K562 (cell line): ENCODE measurements around the gene TMEM247.

Experiments
- NEUROD1 ChIP-seq: fragments of 150-350 bp; IDR thresholded peaks from 2 replicates; pipeline ENCODE4 v1.6.1; 2014; ENCODE audit warnings: borderline replicate concordance, low read length, low read depth; ENCODE audit not compliant: partially characterized antibody
- TF ChIP-seq, protein P1 (sequence below): sonication (generic); formaldehyde crosslinking; IDR thresholded peaks from 2 replicates; pipeline ENCODE4 v1.8.1; 2023; ENCODE audit warnings: missing genetic modification reagents, mild to moderate bottlenecking, borderline replicate concordance

DNA sequence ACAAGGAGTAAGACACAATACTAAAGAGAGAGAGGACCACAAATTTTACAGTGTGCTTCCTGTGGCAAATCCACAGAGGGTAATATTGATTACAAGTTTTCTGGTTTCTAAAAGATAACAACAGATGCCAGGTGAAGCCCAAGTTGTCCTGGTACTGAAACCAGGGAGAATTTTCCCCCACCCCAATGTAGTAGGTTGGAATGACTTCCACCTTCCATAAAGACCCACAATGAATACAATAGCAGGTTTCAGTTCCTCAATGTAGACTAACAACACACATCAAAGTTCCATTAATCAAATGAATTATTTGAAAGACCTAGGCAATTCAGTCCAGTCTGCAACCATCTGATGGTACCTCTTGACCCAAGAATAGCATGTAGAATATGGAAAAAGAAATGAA, 44.0 kb upstream of the TMEM247 start:
- TF ChIP-seq NEUROD1 = no peak
- TF ChIP-seq, protein P1, sequence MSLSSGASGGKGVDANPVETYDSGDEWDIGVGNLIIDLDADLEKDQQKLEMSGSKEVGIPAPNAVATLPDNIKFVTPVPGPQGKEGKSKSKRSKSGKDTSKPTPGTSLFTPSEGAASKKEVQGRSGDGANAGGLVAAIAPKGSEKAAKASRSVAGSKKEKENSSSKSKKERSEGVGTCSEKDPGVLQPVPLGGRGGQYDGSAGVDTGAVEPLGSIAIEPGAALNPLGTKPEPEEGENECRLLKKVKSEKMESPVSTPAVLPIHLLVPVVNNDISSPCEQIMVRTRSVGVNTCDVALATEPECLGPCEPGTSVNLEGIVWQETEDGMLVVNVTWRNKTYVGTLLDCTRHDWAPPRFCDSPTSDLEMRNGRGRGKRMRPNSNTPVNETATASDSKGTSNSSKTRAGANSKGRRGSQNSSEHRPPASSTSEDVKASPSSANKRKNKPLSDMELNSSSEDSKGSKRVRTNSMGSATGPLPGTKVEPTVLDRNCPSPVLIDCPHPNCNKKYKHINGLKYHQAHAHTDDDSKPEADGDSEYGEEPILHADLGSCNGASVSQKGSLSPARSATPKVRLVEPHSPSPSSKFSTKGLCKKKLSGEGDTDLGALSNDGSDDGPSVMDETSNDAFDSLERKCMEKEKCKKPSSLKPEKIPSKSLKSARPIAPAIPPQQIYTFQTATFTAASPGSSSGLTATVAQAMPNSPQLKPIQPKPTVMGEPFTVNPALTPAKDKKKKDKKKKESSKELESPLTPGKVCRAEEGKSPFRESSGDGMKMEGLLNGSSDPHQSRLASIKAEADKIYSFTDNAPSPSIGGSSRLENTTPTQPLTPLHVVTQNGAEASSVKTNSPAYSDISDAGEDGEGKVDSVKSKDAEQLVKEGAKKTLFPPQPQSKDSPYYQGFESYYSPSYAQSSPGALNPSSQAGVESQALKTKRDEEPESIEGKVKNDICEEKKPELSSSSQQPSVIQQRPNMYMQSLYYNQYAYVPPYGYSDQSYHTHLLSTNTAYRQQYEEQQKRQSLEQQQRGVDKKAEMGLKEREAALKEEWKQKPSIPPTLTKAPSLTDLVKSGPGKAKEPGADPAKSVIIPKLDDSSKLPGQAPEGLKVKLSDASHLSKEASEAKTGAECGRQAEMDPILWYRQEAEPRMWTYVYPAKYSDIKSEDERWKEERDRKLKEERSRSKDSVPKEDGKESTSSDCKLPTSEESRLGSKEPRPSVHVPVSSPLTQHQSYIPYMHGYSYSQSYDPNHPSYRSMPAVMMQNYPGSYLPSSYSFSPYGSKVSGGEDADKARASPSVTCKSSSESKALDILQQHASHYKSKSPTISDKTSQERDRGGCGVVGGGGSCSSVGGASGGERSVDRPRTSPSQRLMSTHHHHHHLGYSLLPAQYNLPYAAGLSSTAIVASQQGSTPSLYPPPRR = no peak
